ENCODE data around the gene CD80.

GRCh38 chr3:119497820-119498185, 61.6 kb downstream of the CD80 start:
- TF ChIP-seq POLR2A (IDR thresholded peaks at IDR 0.05; ENCODE audit: extremely low read depth, insufficient read length) (no peak), CTCF (IDR thresholded peaks at IDR 0.05; ENCODE audit: low read depth, low read length) (no peak), MYC (IDR thresholded peaks at IDR 0.05; ENCODE audit: low read depth, low read length) (no peak)
